ENCODE results near the gene MGAM2. TPM values are rescaled to one million over a fixed set of nuclear protein-coding genes. Genes with fewer than 3 reads are reported as not detected.

MGAM2 gene
- total and polyA plus RNA-seq, 2 experiments from 2014 or later: 0.03 TPM; not detected in 1

GRCh38 chr7:142108728-142109505 lies 2.6 kb upstream of the MGAM2 start:
- no peak for DNase-seq (ENCODE audit: low read depth in 1 of 2, low spot score in 1 of 2)

GRCh38 chr7:142110098-142110497 lies 1.4 kb upstream of the MGAM2 start:
- TF ChIP-seq, protein P1, sequence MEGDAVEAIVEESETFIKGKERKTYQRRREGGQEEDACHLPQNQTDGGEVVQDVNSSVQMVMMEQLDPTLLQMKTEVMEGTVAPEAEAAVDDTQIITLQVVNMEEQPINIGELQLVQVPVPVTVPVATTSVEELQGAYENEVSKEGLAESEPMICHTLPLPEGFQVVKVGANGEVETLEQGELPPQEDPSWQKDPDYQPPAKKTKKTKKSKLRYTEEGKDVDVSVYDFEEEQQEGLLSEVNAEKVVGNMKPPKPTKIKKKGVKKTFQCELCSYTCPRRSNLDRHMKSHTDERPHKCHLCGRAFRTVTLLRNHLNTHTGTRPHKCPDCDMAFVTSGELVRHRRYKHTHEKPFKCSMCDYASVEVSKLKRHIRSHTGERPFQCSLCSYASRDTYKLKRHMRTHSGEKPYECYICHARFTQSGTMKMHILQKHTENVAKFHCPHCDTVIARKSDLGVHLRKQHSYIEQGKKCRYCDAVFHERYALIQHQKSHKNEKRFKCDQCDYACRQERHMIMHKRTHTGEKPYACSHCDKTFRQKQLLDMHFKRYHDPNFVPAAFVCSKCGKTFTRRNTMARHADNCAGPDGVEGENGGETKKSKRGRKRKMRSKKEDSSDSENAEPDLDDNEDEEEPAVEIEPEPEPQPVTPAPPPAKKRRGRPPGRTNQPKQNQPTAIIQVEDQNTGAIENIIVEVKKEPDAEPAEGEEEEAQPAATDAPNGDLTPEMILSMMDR (IDR thresholded peaks at IDR 0.05; ENCODE audit: low read depth, low read length): no peak
- Histone ChIP-seq H3K27ac (no peak overlapping the region), H3K4me3 (no peak overlapping the region), H3K4me1 (ENCODE audit: low read depth) (no peaks in the 10 kb centered on the region), H3K27me3 (no peaks in the 10 kb centered on the region), H3K9me3 (ENCODE audit: low read depth) (no peaks in the 10 kb centered on the region), H3K36me3 (no peaks in the 10 kb centered on the region)
- DNase-seq (ENCODE audit: low read depth in 1 of 2, low spot score in 1 of 2): no peak

More at GRCh38 chr7:142108728-142109505, 2.6 kb upstream of the MGAM2 start:
- no peak overlapping the region for H3K4me3 ChIP-seq
- TF ChIP-seq, protein P1 (IDR thresholded peaks at IDR 0.05; ENCODE audit: low read depth, low read length): no peak
- no peaks in the 10 kb centered on the region for H3K36me3 ChIP-seq
- H3K9me3 ChIP-seq (ENCODE audit: low read depth): no peaks in the 10 kb centered on the region
- no peaks in the 10 kb centered on the region for H3K27me3 ChIP-seq
- H3K27ac ChIP-seq: no peak overlapping the region
- H3K4me1 ChIP-seq (ENCODE audit: low read depth): no peaks in the 10 kb centered on the region

DNA sequence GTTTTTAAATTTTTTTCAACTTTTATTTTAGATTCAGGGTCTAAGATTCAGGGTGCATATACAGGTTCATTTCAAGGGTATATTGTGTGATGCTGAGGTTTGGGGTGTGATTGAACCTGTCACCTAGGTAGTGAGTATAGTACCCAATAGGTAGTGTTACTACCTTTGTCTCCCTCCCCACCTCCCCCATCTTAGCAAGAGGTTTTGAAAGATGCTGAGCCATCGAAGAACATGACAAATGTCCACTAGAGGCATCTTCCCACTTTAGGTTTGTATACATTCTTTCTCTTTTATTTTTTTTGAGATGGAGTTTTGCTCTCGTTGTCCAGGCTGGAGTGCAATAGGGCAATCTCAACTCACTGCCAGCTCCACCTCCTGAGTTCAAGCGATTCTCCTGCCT lies 880 bp upstream of the MGAM2 start:
- Histone ChIP-seq H3K4me1 (ENCODE audit: low read depth) (no peaks in the 10 kb centered on the region), H3K36me3 (no peaks in the 10 kb centered on the region), H3K27me3 (no peaks in the 10 kb centered on the region), H3K27ac (no peak overlapping the region), H3K4me3 (no peak overlapping the region), H3K9me3 (ENCODE audit: low read depth) (no peaks in the 10 kb centered on the region)
- DNase-seq (ENCODE audit: low read depth in 1 of 2, low spot score in 1 of 2): no peak
- TF ChIP-seq, protein P1 (IDR thresholded peaks at IDR 0.05; ENCODE audit: low read depth, low read length): no peak

DNA sequence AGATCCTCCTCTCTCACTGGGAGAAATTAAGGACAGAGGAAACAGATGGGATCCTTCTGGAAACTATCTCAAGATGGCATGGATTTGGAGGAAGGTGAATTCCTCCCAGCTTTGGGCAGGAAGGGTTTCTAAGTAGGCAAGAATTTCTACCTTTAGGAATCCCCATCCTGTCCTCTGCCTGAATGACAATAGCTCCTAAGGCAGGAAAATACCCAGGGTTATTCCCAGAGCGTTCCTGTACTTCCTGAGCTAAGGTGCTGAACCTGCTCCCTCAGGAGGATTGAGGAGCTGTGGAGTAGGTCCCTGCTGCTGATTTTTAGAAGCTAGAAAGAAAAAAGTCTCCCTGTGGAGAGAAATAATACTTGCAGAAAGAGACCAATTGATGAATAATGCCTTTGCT lies 568 bp downstream of the MGAM2 start:
- Histone ChIP-seq H3K4me1 (ENCODE audit: low read depth) (no peaks in the 10 kb centered on the region), H3K27ac (no peak overlapping the region), H3K9me3 (ENCODE audit: low read depth) (no peaks in the 10 kb centered on the region), H3K27me3 (no peaks in the 10 kb centered on the region), H3K36me3 (no peaks in the 10 kb centered on the region), H3K4me3 (no peak overlapping the region)
- TF ChIP-seq, protein P1 (IDR thresholded peaks at IDR 0.05; ENCODE audit: low read depth, low read length): no peak
- DNase-seq (ENCODE audit: low read depth in 1 of 2, low spot score in 1 of 2): no peak

GRCh38 chr7:142114207-142114606 lies 2.7 kb downstream of the MGAM2 start:
- no peak for DNase-seq (ENCODE audit: low read depth in 1 of 2, low spot score in 1 of 2)
- TF ChIP-seq, protein P1 (IDR thresholded peaks at IDR 0.05; ENCODE audit: low read depth, low read length): no peak
- Histone ChIP-seq H3K27me3 (no peaks in the 10 kb centered on the region), H3K9me3 (ENCODE audit: low read depth) (no peaks in the 10 kb centered on the region), H3K27ac (no peak overlapping the region), H3K4me3 (no peak overlapping the region), H3K36me3 (no peaks in the 10 kb centered on the region), H3K4me1 (ENCODE audit: low read depth) (no peaks in the 10 kb centered on the region)
